Measurements from ENCODE around the gene ZNF507.

The ZNF507 gene

GRCh38 chr19:32345261-32346207 lies at the start of gene ZNF507:
TSS of gene ZNF507 (plus strand) at chr19:32345610. CDS start at chr19:32352831, 7,221 bp downstream.
- peak; percentile 34 to 74 for DNase-seq (ENCODE audit: extremely low read depth in 1 of 2, low read depth in 1 of 2)

GRCh38 chr19:32296694-32297093 lies 48.7 kb upstream of the ZNF507 start:
- no peak for DNase-seq (ENCODE audit: extremely low read depth in 1 of 2, low read depth in 1 of 2)

GRCh38 chr19:32302778-32303177 lies 42.6 kb upstream of the ZNF507 start:
- DNase-seq (ENCODE audit: extremely low read depth in 1 of 2, low read depth in 1 of 2), result no peak

- no peak for DNase-seq (ENCODE audit: extremely low read depth in 1 of 2, low read depth in 1 of 2)
Observed at GRCh38 chr19:32303193-32303592, 42.2 kb upstream of the ZNF507 start.

DNA sequence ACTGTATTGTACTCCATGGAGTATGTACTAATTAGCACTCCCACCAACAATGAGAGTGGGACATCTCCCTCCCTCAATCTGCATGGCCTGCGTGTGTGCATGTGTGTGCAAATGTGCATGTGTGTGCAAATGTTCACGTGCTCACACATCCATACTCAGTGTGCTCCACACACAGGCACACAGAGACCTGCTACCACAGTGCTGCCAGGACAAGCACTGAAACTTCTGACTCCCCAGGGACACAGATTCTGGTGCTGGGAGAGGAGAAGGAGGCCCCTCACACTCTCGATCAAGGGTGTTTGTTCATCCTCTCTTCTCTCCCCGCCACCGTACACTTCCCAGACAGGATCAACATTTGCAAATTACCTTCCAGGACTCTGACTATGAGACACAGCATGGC lies 37.8 kb upstream of the ZNF507 start:
- DNase-seq (ENCODE audit: extremely low read depth in 1 of 2, low read depth in 1 of 2), result no peak

DNA sequence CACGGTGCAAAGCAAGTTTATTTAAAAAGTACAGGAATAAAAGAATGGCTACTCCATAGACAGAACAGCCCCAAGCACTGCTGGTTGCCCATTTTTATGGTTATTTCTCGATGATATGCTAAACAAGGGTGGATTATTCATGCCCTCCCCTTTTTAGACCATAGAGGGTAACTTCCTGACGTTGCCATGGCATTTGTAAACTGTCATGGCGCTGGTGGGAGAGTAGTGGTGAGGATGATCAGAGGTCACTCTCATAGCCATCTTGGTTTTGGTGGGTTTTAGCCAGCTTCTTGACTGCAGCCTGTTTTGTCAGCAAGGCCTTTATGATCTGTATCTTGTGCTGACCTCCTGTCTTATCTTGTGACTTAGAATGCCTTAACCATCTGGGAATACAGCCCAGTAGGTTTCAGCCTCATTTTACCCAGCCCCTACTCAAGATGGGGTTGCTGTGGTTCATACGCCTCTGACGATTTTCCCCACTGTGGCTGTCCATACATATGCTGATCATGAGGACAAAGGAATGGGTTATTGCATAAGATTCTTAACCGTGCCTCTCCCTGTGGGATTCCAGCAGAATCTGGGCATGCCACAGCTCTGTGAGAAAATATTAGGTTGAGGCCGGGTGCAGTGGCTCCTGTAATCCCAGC lies 36.9 kb upstream of the ZNF507 start:
- no peak for DNase-seq (ENCODE audit: extremely low read depth in 1 of 2, low read depth in 1 of 2)

GRCh38 chr19:32309711-32310390 lies 35.6 kb upstream of the ZNF507 start:
- no peak for DNase-seq (ENCODE audit: extremely low read depth in 1 of 2, low read depth in 1 of 2)

GRCh38 chr19:32311371-32311770 lies 34.0 kb upstream of the ZNF507 start:
- no peak for DNase-seq (ENCODE audit: extremely low read depth in 1 of 2, low read depth in 1 of 2)

DNA sequence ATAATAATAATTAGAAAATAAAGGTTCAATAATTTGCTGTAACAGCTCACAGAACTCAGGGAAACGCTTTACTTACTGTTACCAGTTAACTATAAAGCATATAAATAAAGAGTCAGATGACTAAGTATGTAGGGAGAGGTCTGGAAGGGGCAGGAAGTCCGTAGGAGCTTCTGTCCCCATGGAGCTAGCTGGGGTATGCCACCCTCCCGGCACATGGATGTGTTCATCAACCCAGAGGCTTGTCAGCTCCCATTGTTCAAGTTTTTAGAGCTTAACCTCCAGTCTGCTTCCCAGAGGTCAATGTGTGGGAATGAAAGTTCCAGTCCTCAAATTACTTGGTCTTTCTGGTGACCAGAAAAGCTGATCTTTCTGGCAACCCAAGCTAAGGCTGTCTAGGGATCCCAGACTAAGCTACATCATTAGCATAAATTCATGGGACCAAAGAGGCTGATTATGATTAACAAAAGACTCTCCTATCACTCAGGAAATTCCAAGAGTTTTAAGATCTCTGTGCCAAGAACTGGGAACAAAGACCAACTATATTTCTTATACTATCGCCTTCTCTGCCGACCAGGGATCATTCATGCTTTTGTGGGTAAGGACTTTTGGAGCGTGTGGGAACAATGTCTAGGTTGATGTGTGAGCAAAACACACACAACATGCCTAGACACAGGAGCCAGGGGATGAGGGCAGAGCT lies 31.7 kb upstream of the ZNF507 start:
- no peak for DNase-seq (ENCODE audit: extremely low read depth in 1 of 2, low read depth in 1 of 2)

GRCh38 chr19:32316034-32316433 lies 29.4 kb upstream of the ZNF507 start:
- no peak for DNase-seq (ENCODE audit: extremely low read depth in 1 of 2, low read depth in 1 of 2)

- DNase-seq (ENCODE audit: extremely low read depth in 1 of 2, low read depth in 1 of 2), result no peak
Observed at GRCh38 chr19:32317086-32317485, 28.3 kb upstream of the ZNF507 start.

DNA sequence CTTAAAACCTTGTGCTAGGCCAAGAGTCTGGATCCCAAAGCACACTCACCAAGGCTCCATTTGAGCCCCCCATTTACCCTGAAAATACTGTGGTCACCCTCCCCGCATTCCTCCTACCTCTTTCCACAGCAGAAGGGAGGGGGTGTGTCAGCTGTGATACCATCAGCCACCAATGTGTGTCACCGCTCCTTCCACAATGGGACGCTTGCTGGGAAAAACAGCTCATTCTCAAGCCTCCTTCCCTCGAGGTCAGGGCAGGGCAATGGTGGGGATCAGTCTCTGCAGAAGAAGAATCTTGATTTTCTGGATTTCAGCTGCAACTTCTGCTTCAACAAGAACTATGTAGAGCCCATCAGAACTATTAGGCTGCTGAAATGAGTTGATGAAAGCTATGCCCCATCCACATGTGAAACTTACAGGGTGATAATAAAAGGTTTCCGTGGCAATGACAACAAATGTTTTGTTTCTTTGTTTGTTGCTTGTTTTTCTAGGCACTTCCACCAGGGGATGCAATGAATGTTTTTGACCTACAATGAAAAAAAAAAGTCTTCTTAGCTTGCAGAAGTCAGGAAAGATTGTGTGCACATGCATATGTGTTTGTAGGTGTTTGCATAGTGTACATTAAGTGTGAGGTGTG lies 26.4 kb upstream of the ZNF507 start:
- no peak for DNase-seq (ENCODE audit: extremely low read depth in 1 of 2, low read depth in 1 of 2)

DNA sequence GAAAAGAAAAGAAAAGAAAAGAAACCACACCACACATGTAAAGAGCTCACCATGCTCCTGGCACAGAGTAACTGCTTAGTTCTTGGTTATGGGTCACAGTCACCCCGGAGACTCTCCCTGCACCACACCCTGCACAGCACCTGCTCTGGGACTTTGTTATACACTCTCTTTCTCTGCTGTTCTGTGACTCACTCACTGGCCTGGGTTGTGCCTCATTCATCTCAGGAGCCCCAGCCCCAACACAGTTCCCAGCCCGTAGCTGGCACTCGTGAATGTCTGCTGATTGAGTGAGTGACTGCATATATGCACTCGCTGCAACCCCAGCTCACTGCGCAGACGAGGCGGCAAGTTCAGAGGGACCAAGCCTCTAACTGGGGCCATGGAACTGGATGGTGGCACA lies 22.9 kb upstream of the ZNF507 start:
- no peak for DNase-seq (ENCODE audit: extremely low read depth in 1 of 2, low read depth in 1 of 2)

DNA sequence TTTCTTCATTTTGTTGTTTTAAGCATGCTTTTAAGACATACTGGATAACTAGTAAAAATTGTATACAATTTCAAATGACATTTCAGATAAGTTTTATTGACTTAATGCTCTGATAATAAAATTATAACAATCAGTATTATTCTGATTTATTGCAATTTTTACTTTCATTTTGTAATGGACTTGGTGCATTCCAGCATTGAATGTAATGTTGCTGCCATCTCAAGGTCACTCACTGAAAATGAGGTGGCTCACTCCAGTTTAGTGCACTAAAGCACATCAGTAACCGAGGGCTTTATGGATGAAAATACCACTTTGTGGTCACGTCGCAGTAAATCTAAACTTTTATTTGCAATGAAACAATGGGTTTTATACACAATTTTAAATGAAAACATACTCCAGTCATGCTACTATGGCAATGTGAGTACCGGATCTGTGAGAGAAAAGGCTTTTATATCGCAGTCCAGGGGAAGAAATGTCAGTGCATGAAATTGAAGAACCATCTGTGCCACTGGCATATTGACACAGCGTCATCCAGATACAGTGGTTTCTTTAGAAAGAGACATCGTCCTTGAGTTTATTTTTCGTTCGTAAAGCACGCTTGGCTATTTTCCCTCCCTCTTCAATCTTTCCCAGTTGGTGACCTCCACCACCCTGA lies 20.7 kb upstream of the ZNF507 start:
- DNase-seq (ENCODE audit: extremely low read depth in 1 of 2, low read depth in 1 of 2), result no peak

- DNase-seq (ENCODE audit: extremely low read depth in 1 of 2, low read depth in 1 of 2), result no peak
Observed at GRCh38 chr19:32330213-32330857, 15.1 kb upstream of the ZNF507 start.

DNA sequence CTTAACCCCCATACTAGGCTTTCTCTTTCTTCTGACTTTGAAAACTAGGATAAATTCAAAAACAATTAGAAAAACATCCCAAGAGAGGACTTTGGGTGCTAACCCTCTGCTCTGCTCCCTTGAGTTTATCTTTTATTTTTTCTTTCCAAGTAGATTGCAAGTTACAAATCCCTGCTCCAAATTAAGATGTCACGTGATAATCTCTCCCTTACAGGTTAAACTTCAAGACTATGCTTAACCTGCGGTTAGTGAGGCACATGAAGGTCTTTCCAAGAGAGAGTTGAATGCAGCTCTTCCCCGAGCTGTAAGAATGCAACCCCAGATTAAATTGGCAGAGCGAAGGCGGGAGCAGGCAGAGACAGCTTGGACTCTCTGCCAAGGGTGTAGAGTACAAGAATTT lies 12.2 kb upstream of the ZNF507 start:
- DNase-seq (ENCODE audit: extremely low read depth in 1 of 2, low read depth in 1 of 2), result no peak

GRCh38 chr19:32336259-32337083 lies 8.9 kb upstream of the ZNF507 start:
- DNase-seq (ENCODE audit: extremely low read depth in 1 of 2, low read depth in 1 of 2), result no peak

GRCh38 chr19:32337084-32337808 lies 8.2 kb upstream of the ZNF507 start:
- no peak for DNase-seq (ENCODE audit: extremely low read depth in 1 of 2, low read depth in 1 of 2)
